Gastroesophageal sphincter (tissue), 4 donors: Measurements from ENCODE around the gene MIPOL1. TPM values are rescaled to one million over a fixed set of nuclear protein-coding genes. Genes with fewer than 3 reads are reported as not detected.
"Not testable (repeated sequence)": the region's sequence is repeated elsewhere in the genome, so short reads cannot be mapped to it uniquely, and the experiment has no call there.

ENCODE experiments used
- ATAC-seq: fragments of 150-250 bp; one replicate; pipeline ENCODE4 v1.9.1; 2016; ENCODE audit warnings: mild to moderate bottlenecking, moderate library complexity
- H3K27ac ChIP-seq, 4 donors: fragments of 200-600 bp; sonication (generic) in 3 of 4; 1 replicate in 3 of 4; 2 replicates in 1 of 4; pipeline ENCODE4 v1.5.1; 2016 to 2019
- H3K27me3 ChIP-seq: fragments of 200-600 bp; sonication (generic); one replicate; pipeline ENCODE4 v1.5.1; 2019
- H3K36me3 ChIP-seq, 2 donors: fragments of 200-600 bp; sonication (generic); one replicate each; pipeline ENCODE4 v1.5.1; 2019; ENCODE audit warnings: control low read depth in 1 of 2
- H3K4me1 ChIP-seq, 3 donors: fragments of 200-600 bp; sonication (generic); 1 replicate in 2 of 3; 2 replicates in 1 of 3; pipeline ENCODE4 v1.5.1; 2016 to 2019; ENCODE audit warnings: control low read depth in 2 of 3
- H3K4me3 ChIP-seq, 2 donors: fragments of 200-600 bp; sonication (generic); one replicate each; pipeline ENCODE4 v1.5.1; 2019; ENCODE audit warnings: mild to moderate bottlenecking in 1 of 2, moderate library complexity in 1 of 2
- H3K9me3 ChIP-seq, 3 donors: fragments of 200-600 bp; sonication (generic); one replicate each; pipeline ENCODE4 v1.5.1; 2017 to 2019; ENCODE audit warnings: control low read depth in 2 of 3
- EP300 ChIP-seq: sonication (generic); formaldehyde crosslinking; IDR thresholded peaks from one replicate; pipeline ENCODE4 v1.6.1; 2017; ENCODE audit warnings: antibody characterized with exemption, mild to moderate bottlenecking
- POLR2A ChIP-seq, 2 donors: fragments of 450-650 bp; IDR thresholded peaks; one replicate each; pipeline ENCODE4 v1.6.1; 2017; ENCODE audit warnings: antibody characterized with exemption in 2 of 2, mild to moderate bottlenecking in 2 of 2, moderate library complexity in 1 of 2
- POLR2AphosphoS5 ChIP-seq: sonication (generic); formaldehyde crosslinking; IDR thresholded peaks from one replicate; pipeline ENCODE4 v1.6.1; 2017; ENCODE audit warnings: antibody characterized with exemption
- WGBS, 2 donors: methylation state at CpG; one replicate each; pipeline ENCODE4 v1.1.5; 2018; ENCODE audit warnings: low coverage in 1 of 2; 5-methylcytosine and 5-hydroxymethylcytosine counted together
- total RNA-seq, 4 donors: library from RNA; depleted of rRNA; stranded (reverse); fragments of >200 nt; gene quantifications; one replicate each; pipeline ENCODE4 v1.1.0, GENCODE V29; 2016
- TF ChIP-seq, protein P1 (sequence below), 4 experiments: fragments of 200-600 bp in 2 of 4; fragments of 450-650 bp in 2 of 4; sonication (generic) in 1 of 4; IDR thresholded peaks; one replicate each; pipeline ENCODE4 v1.5.1; 2017 to 2019; ENCODE audit warnings: antibody characterized with exemption in 4 of 4, mild to moderate bottlenecking in 2 of 4, moderate library complexity in 2 of 4

Gene MIPOL1
- total RNA-seq, 4 donors from 2014 or later, result 10.6 to 32.8 (median 19.4) TPM

- no peak for ATAC-seq
These were observed 256.2 kb downstream of the MIPOL1 start for GRCh38 chr14:37453985-37454384.

GRCh38 chr14:37457334-37457733, 259.6 kb downstream of the MIPOL1 start:
- no peak overlapping the region for H3K27ac ChIP-seq
- ATAC-seq, result no peak

More at GRCh38 chr14:37453985-37454384, 256.2 kb downstream of the MIPOL1 start:
- no peaks in the 10 kb centered on the region for H3K27me3 ChIP-seq
- no peaks in the 10 kb centered on the region for H3K36me3 ChIP-seq
- no peak for TF ChIP-seq POLR2A (IDR thresholded peaks at IDR 0.05)
- TF ChIP-seq POLR2AphosphoS5, result no peak
- no peak for TF ChIP-seq EP300
- TF ChIP-seq, protein P1, sequence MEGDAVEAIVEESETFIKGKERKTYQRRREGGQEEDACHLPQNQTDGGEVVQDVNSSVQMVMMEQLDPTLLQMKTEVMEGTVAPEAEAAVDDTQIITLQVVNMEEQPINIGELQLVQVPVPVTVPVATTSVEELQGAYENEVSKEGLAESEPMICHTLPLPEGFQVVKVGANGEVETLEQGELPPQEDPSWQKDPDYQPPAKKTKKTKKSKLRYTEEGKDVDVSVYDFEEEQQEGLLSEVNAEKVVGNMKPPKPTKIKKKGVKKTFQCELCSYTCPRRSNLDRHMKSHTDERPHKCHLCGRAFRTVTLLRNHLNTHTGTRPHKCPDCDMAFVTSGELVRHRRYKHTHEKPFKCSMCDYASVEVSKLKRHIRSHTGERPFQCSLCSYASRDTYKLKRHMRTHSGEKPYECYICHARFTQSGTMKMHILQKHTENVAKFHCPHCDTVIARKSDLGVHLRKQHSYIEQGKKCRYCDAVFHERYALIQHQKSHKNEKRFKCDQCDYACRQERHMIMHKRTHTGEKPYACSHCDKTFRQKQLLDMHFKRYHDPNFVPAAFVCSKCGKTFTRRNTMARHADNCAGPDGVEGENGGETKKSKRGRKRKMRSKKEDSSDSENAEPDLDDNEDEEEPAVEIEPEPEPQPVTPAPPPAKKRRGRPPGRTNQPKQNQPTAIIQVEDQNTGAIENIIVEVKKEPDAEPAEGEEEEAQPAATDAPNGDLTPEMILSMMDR (IDR thresholded peaks at IDR 0.05), result no peak
- no peak overlapping the region for H3K4me3 ChIP-seq
- WGBS, 2 donors, result 82 to 100% methylated on average over 1 of the region's 1 CpG
- no peaks in the 10 kb centered on the region for H3K4me1 ChIP-seq
- no peak overlapping the region for H3K27ac ChIP-seq
- H3K9me3 ChIP-seq, result no peaks in the 10 kb centered on the region

DNA sequence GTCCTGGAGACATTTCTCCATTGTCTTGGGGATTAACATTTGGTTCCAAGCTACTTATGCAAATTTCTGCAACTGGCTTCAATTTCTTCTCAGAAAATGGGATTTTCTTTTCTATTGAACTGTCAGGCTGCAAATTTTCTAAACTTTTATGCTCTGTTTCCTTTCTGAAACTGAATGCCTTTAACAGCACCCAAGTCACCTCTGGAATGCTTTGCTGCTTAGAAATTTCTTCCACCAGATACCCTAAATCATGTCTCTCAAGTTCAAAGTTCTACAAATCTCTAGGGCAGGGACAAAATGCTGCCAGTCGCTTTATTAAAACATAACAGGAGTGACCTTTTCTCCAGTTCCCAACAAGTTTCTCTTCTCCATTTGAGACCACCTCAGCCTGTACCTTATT, 264.7 kb downstream of the MIPOL1 start:
- H3K4me3 ChIP-seq, ATAC-seq, H3K27me3 ChIP-seq, H3K27ac ChIP-seq, H3K4me1 ChIP-seq, H3K36me3 ChIP-seq: not testable (repeated sequence)
- 100% methylated on average over 1 of the region's 1 CpG; no CpG with 5 or more reads in 1 of the 2 donors for WGBS, 2 donors
- H3K9me3 ChIP-seq, result peaks cover 0 to 11% (median 0%) of the 10 kb centered on the region in 3 donors

More at GRCh38 chr14:37457334-37457733, 259.6 kb downstream of the MIPOL1 start:
- H3K4me1 ChIP-seq, result no peaks in the 10 kb centered on the region
- no peaks in the 10 kb centered on the region for H3K27me3 ChIP-seq
- H3K9me3 ChIP-seq, result peaks cover 0 to 11% (median 0%) of the 10 kb centered on the region in 3 donors
- no peak for TF ChIP-seq POLR2AphosphoS5
- no peak for TF ChIP-seq POLR2A (IDR thresholded peaks at IDR 0.05)
- TF ChIP-seq, protein P1 (IDR thresholded peaks at IDR 0.05), result no peak
- no peak for TF ChIP-seq EP300
- H3K4me3 ChIP-seq, result no peak overlapping the region
- H3K36me3 ChIP-seq, result no peaks in the 10 kb centered on the region

DNA sequence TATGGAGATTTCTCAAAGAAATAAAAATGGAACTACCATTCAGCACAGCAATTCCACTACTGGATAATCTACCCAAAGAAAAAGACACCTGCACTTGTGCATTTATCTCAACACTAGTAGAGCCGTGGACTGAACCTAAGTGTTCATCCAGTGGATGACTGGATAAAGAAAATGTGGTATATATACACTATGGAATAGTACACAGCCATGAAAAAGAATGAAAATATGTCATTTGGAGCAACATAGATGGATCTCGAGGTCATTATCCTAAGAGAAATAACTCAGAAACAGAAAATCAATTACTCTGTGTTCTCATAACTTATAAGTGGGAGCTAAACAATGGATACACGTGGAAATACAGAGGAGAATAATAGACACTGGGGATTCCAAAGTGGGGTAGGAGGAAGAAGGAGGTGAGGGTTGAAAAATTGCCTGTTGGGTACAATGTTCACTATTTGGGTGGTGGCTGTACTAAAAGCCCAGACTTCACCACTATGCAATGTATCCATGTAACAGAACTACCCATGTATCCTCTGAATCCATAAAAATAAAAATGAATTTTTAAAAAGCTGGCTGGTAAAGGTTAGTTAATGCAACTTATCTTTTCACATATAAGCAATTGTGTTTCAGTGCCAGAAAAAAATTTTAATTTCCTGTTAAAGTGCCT, 266.6 kb downstream of the MIPOL1 start:
- Histone ChIP-seq H3K9me3 (peaks cover 0 to 11% (median 0%) of the 10 kb centered on the region in 3 donors), H3K36me3 (no peaks in the 10 kb centered on the region), H3K27me3 (no peaks in the 10 kb centered on the region), H3K4me3 (no peak overlapping the region), H3K4me1 (no peaks in the 10 kb centered on the region), H3K27ac (no peak overlapping the region)
- ATAC-seq, result no peak
- no peak for TF ChIP-seq EP300
- no peak for TF ChIP-seq POLR2AphosphoS5
- TF ChIP-seq, protein P1 (IDR thresholded peaks at IDR 0.05), result no peak
- no peak for TF ChIP-seq POLR2A (IDR thresholded peaks at IDR 0.05)
- 82 to 89% methylated on average over 3 of the region's 3 CpGs for WGBS, 2 donors

GRCh38 chr14:37466003-37466622, 268.4 kb downstream of the MIPOL1 start:
- Histone ChIP-seq H3K27ac (no peak overlapping the region), H3K27me3 (no peaks in the 10 kb centered on the region), H3K4me3 (no peak overlapping the region), H3K4me1 (no peaks in the 10 kb centered on the region), H3K9me3 (no peaks in the 10 kb centered on the region), H3K36me3 (peaks cover 0 to 7% of the 10 kb centered on the region in 2 donors)
- TF ChIP-seq, protein P1 (IDR thresholded peaks at IDR 0.05), result no peak
- TF ChIP-seq POLR2A (IDR thresholded peaks at IDR 0.05), result no peak
- no peak for TF ChIP-seq EP300
- no peak for TF ChIP-seq POLR2AphosphoS5
- no peak for ATAC-seq
